ENCODE measurements around the gene ATL3.

DNA sequence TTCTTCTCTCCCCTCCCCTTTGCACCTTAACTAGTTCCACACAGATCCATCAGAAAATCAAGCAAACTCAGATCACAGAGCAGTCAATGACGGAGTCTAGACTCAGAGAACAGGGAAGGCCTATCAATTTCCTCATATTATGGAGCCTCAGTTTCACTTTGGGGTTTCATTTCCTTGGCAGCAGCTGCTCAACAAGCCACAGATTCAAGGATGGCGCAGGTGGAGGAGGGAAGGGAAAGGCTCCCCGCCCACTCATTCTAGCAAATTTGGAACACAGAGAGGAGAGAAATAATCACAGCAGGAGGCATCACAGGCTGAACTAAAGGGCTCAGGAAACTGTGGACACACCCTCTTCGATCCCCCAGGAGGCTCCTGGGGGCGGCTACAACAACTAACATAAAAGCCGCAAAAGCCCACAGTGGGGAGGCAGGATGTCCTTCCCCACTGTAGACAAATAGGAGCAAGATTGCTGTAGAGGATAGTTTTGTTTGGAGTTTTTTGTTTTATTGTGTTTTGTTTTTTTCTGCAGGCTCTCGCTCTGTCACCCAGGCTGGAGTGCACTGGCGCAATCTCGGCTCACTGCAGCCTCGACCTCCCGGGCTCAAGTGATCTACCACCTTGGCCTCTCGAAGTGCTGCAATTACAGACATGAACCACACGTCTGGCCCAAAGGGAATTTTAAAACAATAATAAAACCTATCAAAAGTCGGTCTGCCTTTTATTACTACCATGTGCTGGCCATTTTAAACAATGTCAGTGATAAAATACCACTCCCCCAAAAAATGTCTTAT is 60.4 kb downstream of the ATL3 start:
- TF ChIP-seq, protein P1, sequence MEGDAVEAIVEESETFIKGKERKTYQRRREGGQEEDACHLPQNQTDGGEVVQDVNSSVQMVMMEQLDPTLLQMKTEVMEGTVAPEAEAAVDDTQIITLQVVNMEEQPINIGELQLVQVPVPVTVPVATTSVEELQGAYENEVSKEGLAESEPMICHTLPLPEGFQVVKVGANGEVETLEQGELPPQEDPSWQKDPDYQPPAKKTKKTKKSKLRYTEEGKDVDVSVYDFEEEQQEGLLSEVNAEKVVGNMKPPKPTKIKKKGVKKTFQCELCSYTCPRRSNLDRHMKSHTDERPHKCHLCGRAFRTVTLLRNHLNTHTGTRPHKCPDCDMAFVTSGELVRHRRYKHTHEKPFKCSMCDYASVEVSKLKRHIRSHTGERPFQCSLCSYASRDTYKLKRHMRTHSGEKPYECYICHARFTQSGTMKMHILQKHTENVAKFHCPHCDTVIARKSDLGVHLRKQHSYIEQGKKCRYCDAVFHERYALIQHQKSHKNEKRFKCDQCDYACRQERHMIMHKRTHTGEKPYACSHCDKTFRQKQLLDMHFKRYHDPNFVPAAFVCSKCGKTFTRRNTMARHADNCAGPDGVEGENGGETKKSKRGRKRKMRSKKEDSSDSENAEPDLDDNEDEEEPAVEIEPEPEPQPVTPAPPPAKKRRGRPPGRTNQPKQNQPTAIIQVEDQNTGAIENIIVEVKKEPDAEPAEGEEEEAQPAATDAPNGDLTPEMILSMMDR (conservative IDR thresholded peaks at IDR 0.05): no peak
- TF ChIP-seq EZH2 (IDR thresholded peaks at IDR 0.05; ENCODE audit: low read depth): no peak

All from PC-9 (cell line).